ENCODE results near the gene PDK2. TPM values are rescaled to one million over a fixed set of nuclear protein-coding genes. Genes with fewer than 3 reads are reported as not detected.

Gene PDK2
- total and polyA plus RNA-seq, 10 of the 15 experiments (the other 5 are each of a cell fraction or from before 2014, with no cell fraction given) = 0.98 to 22.6 (median 12.3) TPM

DNA sequence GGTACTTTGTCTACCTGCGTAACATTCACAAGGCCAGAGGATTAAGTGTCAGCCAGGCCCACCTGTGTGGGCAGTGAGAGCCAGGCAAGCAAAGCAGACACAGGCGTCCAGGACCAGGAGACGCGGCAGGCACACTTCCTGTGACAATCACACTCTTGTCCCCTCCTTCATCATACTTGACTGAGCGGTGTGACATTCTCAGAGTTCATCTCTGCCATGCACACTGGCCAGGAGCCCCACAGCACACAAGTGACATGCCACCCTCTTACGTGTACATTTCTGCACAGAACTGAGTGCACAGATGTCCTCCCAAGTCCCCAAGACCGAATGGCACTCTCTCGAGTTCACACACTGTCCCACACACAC lies 46.6 kb downstream of the PDK2 start (continued):
- TF ChIP-seq RAD21 (IDR thresholded peaks at IDR 0.05; ENCODE audit: insufficient read depth, low read depth, low read length) = no peak
- no peak for TF ChIP-seq SPI1 (IDR thresholded peaks at IDR 0.05; ENCODE audit: borderline replicate concordance, insufficient read depth, low read depth, low read length)
- TF ChIP-seq, protein P1, sequence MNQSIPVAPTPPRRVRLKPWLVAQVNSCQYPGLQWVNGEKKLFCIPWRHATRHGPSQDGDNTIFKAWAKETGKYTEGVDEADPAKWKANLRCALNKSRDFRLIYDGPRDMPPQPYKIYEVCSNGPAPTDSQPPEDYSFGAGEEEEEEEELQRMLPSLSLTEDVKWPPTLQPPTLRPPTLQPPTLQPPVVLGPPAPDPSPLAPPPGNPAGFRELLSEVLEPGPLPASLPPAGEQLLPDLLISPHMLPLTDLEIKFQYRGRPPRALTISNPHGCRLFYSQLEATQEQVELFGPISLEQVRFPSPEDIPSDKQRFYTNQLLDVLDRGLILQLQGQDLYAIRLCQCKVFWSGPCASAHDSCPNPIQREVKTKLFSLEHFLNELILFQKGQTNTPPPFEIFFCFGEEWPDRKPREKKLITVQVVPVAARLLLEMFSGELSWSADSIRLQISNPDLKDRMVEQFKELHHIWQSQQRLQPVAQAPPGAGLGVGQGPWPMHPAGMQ (IDR thresholded peaks at IDR 0.05; ENCODE audit: borderline replicate concordance) = no peak
- no peak for TF ChIP-seq IRF4 (IDR thresholded peaks at IDR 0.05; ENCODE audit: low read depth, low read length)
- no peak for TF ChIP-seq MYC (IDR thresholded peaks at IDR 0.05; ENCODE audit: insufficient read depth, insufficient read length, insufficient replicate concordance, low read length, severe bottlenecking)

DNA sequence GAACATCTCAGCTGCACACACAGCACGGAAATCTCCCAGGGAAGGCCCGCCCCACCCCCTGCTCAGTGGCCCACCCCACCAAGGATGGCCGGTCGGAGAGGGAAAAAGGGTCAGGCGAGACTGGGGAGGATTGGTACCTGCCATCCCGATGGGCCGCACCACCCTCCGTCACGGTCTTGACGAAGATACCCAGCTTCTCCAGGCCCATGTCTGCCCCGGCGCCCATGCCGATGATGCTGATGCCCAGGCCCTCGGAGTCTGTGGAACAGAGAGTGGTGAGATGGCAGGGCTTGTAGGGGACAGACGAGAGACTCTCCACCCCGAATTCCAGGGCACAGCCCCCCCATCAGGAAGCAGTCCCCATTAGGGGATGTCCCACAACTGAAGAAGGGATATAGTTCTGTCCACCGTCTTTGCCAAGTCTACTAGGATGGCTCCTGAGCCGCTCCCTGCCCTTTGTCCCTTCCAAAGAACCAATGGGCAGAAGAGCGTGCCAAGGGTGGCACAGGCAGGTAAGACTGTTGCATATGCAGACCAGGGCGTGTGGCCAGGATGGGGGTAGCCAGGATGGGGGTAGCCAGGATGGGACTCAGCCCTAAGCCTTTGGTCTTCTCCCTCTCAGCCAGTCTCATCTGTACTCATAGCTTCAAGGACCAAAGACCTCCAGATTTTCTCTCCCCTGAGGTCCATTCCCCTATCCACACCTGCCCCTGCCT lies 48.5 kb downstream of the PDK2 start:
- intact Hi-C loops (cut with micrococcal nuclease; ENCODE audit: unreplicated experiment) = no loop called here
- ChIA-PET POLR2A (interaction anchor here (0.5 kb wide), 2 partner anchors 277 to 555 kb away, joined by 3 read pairs; no protein-coding TSS in a partner anchor), RAD21 (ENCODE audit: unreplicated experiment) (no interaction called here), SMC1A (ENCODE audit: uncharacterized antibody, unreplicated experiment) (interaction anchor here (1.4 to 3.4 kb wide), 2 partner anchors 17 to 18 kb away, joined by 3 to 15 read pairs; no protein-coding TSS in a partner anchor), CTCF (interaction anchor here (1.1 to 9.3 kb wide), 3 partner anchors 9 to 21 kb away, joined by 3 to 99 read pairs (median 29); partner anchors contain the start of gene SGCA)
- H3K27ac ChIP-seq (ENCODE audit: control insufficient read depth, insufficient read depth) = no peak overlapping the region
- no peak overlapping the region for H3K9ac ChIP-seq (ENCODE audit: control insufficient read depth, insufficient read depth, low read length)
- TF ChIP-seq POLR2AphosphoS5 (IDR thresholded peaks at IDR 0.05; ENCODE audit: low read length) (0 out of 2 replicates have a peak, but pooled peaks have one; percentile 61), TBL1XR1 (IDR thresholded peaks at IDR 0.05; ENCODE audit: low read depth, low read length) (no peak), POLR2A (IDR thresholded peaks at IDR 0.05; ENCODE audit: low read depth, low read length) (0 out of 2 replicates have a peak, but pooled peaks have one; percentile 31)
- H3K79me2 ChIP-seq (ENCODE audit: control insufficient read depth, insufficient read depth, low read length) = peaks cover 69% of the 10 kb centered on the region
- no peak overlapping the region for H3K4me3 ChIP-seq
- H3K36me3 ChIP-seq (ENCODE audit: control insufficient read depth in 2 of 2, insufficient read depth in 2 of 2, low read length in 1 of 2) = peaks cover 48 to 60% of the 10 kb centered on the region in 2 experiments
- BruUV-seq (replicated peaks) = no TSS peak
- H2AFZ ChIP-seq (ENCODE audit: control insufficient read depth, low read depth, low read length) = no peak overlapping the region
- 95% methylated on average over 20 of the region's 20 CpGs for WGBS (ENCODE audit: insufficient coverage, insufficient replicate concordance, low lambda C conversion rate, missing lambda C conversion rate)
- peaks cover 57% of the 10 kb centered on the region for H3K4me1 ChIP-seq (ENCODE audit: control insufficient read depth, insufficient read depth, low read length)
- DNase-seq (ENCODE audit: low read depth, low spot score) (no peak), ATAC-seq (no peak), FAIRE-seq (no peak)
- no peaks in the 10 kb centered on the region for H3K27me3 ChIP-seq (replicated peaks in 1 of 2; ENCODE audit: control insufficient read depth in 2 of 2, insufficient read depth in 2 of 2, low read length in 1 of 2)
- no peaks in the 10 kb centered on the region for H3K9me3 ChIP-seq (replicated peaks; ENCODE audit: control insufficient read depth, insufficient read depth, low read length)
- in situ Hi-C loops (cut with MboI) = no loop called here
- H4K20me1 ChIP-seq (ENCODE audit: control insufficient read depth, insufficient read depth) = peaks cover 14% of the 10 kb centered on the region
- H3K4me2 ChIP-seq (ENCODE audit: control insufficient read depth, insufficient read depth) = peak overlapping the region; percentile 30
